ENCODE results near the gene CLDN24. TPM values are rescaled to one million over a fixed set of nuclear protein-coding genes. Genes with fewer than 3 reads are reported as not detected.

The CLDN24 gene
- total RNA-seq, 1 donor from 2014 or later = not detected

DNA sequence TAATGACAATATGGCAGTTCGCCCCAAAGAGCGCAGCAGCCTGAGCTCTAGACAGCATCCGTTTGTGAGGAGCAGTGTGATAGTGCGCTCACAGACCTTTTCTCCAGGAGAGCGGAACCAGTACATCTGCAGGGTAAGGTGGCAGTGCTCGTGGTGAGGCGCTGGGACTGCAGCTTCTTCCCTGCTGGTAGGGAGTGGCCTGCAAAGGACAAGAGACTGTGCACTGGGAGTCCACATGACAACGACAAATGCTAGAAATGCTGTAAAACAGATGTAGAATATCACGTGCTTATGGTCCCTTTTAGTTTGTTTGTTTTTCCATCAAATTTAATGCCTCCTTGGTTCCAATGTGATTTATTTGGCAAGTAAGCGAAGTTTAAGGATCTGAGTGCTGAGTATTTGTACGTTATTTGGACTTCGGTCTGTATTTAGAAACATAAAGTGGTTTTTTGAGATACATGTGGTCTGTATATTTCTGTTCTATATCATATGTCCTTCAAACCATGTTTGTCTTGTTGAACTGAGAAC is 37.9 kb downstream of the CLDN24 start:
- DNase-seq (ENCODE audit: low spot score) = no peak

DNA sequence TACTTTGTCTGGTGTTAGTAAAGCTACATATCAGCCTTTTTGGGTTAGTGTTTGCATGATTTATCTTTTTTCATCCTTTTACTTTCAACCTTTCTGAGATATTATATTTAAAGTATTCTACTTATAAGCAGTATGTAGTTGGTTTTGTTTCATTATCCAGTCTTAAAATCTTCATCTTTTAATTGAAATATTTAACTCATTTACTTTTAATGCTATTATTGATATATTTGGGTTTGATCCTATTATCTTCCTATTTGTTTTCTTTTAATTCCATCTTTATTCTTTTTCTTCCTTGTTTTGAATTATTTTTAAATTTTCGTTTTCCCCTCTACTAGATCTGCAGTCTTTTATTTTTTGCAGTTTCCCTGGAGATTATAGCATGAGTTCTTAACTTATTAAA is 46.1 kb downstream of the CLDN24 start:
- DNase-seq (ENCODE audit: low spot score) = no peak

DNA sequence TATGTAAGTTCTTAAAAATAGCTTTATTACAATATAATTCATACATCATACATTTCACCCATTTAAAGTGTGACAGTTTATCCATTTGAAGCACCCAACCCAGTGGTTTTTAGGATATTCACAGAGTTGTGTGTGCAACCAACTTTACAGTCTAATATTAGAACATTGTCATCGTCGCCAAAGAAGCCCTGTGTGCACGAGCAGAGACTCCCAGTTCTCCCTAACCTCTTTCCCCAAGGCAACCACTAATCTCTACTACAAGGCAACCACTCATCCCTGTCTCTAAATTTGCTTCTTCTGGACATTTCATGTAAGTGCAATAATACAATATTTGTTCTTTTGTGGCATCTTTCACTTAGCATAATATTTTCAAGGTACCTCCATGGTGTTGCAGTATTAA is 49.8 kb downstream of the CLDN24 start:
- no peak for DNase-seq (ENCODE audit: low spot score)

Other genes starting within 250 kb of the CLDN24 start
- 32.2 TPM for gene WWC2, start 223.2 kb downstream of the CLDN24 start, total RNA-seq
- not detected for gene CLDN22, start 2.1 kb downstream of the CLDN24 start, total RNA-seq
- 15.0 TPM for gene CDKN2AIP, start 122.2 kb upstream of the CLDN24 start, total RNA-seq
- 10.3 TPM for gene ING2, start 182.6 kb upstream of the CLDN24 start, total RNA-seq

All from ureter (tissue), 1 donor.